Stimulated activated CD4-positive, alpha-beta T cell treated with anti-CD3 and anti-CD28 coated beads, Interleukin-12 subunit alpha, Interleukin-12 subunit beta, amount 100 ng/mL, for 4 hours (primary cell): Measurements from ENCODE around the gene MDP1.

Experiments
- DNase-seq: peaks from one replicate; pipeline ENCODE4 v3.0.0-alpha.2; 2020

The MDP1 gene

GRCh38 chr14:24215495-24216344 lies at the start of gene MDP1:
Gene MDP1, minus strand, starts transcription at chr14:24216066. Its CDS starts 111 bp downstream, at chr14:24215955.
- peak; percentile 77 for DNase-seq

DNA sequence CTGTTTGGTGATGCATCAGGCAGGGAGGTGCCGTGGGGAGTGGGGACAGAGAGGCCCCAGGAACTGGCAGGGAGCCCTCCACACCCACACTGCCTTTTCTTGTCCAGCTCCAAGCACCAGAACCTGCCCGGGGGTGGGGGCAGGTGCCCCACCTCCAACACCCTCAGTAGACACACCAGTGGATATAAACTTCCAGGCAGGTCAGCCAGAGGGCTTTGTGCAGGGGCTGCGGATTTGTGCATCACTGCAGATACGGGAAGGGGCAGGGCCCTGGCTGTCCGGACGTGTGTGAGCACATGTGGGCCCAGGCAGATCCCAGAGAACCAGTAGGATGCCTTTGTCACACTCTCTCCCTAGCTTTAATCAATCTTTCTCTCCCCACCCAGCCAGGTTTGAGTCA lies 48.4 kb upstream of the MDP1 start:
- no peak for DNase-seq

GRCh38 chr14:24263848-24264247 lies 48.0 kb upstream of the MDP1 start:
- no peak for DNase-seq

DNA sequence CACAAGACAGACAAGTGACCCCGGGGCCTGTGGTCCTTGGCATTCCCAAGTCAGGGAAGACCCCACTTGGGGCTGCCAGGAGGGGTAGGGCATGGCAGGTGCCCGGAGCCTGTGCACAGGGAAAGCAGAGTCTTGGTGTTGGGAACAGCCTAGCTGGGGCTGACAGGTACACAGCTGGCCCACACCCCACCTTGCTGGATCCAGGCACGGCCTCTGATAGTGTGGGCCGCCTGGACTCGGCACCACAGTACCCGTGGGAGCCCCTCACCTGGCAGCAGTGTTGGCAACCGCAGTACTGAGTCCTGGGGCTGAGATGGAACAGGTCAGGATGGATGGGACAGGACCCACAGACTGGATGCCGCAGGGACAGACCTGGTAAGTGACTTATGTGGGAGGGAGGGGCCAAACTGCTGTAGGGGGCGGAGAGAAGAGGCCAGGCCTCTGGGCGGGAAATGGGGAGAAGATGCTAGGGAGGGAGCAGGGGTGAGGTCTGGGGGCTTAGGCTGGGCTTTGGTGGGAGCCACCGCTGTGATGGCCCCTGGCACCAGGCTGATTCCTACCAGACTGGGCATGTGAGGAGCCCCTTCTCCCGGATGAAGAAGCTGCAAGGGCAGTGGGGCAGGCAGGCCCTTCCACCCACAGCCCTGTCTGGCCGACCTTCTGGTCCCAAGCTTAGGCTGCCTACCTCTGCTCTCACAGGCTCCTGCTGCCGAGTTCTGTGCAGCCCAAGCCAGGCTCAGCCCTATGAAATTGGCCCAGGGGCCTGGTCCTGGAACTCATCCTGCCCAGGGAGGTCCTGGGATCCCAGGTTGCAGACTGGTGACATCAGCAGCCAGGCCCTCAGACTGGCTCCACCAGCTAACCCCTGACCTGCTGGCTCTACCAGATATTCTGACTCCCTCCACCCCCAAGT lies 47.2 kb upstream of the MDP1 start, which contains the start of gene TGM1:
Gene TGM1 (minus strand): TSS at position 357 of the 913 bp plus-strand sequence. CDS start 825 bp downstream, outside the sequence.
- DNase-seq, result no peak

DNA sequence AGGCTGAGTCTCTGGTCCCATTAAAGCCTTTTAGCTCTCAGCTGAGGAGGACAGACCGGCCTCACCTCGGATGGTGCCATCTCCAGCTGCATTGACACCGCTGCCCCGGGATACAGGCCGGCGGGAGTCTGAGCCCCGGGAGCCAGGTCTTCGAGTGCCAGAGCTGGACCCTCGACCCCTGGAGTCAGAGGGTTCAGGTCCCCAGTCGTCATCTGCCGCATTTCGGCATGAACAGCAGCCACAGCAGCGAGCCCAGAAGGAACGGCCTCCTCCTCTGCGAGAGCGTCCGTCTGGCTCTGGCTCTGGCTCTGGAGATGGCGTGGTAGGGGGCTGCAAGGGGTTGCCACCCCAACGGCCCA lies 46.1 kb upstream of the MDP1 start:
- DNase-seq, result no peak

DNA sequence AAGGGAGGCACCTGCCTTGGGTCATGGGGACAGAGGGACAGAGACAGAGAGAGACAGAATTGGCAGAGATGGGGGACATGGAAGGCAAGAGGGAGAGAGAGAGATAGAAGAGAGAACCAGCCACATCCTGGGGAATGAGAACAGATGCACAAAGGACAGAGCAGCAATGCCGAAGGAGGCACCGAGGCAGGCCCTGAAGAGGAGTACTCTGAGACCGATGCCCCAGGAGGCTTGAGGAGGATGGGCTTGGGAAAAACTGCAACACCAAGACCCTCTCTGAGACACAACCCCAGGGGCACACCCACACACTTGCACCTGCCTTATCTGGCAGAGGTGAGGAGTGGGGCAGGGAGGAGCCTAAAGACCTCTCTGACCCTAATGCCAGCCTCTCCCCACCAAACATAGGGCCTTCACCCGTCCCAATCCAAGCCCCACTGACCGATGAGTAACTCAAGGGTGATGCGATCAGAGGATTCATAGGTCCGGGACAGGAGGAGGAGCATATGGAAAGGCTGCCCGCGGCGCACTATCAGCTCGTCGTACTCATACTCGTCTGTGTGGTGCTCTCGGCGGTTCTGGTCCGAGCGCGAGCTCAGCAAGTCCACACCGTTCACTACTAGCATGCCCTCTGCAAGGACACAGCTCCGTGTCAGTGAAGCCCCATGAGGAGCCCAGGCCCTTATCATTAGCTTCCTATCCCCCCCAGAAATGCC lies 45.5 kb upstream of the MDP1 start:
- no peak for DNase-seq

DNA sequence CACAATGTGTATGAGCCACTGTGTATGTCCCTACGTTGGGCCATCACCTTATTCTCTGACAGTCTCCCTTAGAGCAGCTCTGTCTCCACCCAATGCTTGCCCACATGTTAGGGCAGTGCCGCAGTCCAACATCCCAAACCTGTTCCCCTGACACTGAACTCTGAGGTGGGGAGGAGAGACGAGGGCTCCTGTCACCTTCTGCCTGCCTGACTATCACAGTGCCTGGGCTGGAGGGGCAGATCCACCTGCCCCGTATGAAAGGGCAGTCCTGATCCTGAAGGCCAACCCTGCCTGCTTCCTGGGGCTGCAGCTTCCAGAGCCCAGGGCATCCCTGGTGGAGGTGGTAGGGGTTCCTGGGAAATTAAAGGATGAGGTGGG lies 44.9 kb upstream of the MDP1 start:
- DNase-seq, result no peak

DNA sequence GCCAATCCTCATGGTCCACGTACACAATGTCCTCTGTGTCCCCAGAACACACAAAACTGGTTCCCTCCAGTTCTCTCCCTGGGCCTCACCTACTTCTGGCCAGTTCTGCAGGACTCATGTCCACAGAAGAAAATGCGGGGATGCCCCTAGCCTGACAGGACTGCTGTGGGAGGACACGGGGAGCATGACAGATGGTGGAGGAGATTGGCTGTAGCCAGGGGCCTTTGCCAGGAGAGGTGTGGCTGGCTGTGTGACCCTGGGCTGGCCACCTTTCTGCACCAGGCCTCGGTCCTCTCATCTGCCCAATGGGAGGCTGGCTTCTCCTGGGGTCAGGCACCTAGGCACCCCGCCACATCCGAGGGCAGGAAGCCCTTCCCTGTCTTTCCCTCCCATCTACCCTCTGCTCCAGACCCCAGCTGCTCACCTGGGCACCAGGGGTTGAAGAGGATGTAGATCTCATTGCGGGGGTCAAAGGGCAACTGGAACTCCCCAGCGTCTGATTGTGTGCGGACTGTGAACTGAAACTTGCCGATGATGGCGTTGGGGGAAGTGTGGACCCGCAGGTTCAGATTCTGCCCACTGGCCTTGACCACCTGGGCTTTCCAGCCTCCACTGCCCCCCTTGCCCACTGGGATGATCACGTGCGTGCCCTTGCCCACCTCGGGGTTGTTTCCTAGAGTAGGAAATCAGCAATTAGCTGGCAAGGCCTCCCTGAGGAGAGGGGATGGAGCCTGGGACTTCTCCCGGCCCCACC lies 44.3 kb upstream of the MDP1 start:
- DNase-seq, result no peak

- DNase-seq, result no peak
These were observed 43.6 kb upstream of the MDP1 start for GRCh38 chr14:24259282-24260025.

DNA sequence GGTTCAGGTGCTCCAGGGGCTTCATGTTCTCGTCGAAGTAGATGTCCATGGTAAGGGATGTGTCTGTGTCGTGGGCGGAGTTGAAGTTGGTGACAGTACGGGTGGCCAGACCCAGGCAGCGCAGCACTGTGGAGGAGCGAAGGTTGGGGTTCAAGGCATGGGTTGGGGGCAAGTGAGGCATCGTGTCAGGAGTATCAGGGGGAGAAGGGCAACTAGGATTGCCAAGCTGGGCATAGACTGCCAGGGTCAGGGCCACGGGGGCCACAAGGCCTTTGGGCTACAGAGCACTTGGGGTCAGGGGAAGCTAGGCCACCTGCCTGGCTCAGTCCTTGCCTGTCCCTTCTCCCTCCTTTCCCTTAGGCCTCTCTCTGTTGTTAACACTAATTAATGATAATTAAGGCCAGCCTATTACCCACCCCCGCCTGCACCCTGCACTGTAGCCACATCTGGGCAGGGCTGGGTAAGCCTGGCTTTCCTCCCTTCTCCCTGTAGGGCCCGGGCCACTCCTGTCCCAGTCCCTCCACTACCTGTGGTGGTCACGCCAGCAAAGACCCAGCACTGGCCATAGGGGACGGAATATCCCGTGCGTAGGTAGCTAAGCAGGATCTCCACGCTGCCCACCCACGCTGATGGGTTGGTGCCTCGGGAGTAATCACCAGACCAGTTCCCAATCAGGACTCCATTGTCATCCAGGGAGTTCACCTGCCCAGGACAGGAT lies 42.8 kb upstream of the MDP1 start:
- no peak for DNase-seq

DNA sequence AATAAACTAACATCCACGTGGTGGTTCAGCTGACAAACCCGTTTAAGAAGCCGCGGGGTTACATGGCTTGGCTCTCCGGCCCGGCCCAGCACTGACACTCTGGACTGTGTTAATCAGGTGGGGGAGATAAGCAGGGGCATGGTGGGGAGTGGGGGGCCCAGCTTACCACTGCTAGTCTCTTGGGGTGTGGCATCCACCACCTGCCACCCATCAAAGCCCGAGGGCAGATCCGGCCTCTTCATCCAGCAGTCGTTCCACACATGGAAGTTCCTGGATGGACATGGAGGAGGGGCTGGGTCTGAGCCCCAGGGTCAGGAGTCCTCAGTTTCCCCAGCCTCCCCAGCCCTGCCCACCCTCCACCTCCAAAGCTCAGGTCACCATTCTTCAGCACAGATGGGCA lies 42.3 kb upstream of the MDP1 start:
- no peak for DNase-seq

- DNase-seq, result no peak
These were observed 41.1 kb upstream of the MDP1 start for GRCh38 chr14:24256960-24257359.

GRCh38 chr14:24255931-24256711 lies 40.3 kb upstream of the MDP1 start:
- no peak for DNase-seq

DNA sequence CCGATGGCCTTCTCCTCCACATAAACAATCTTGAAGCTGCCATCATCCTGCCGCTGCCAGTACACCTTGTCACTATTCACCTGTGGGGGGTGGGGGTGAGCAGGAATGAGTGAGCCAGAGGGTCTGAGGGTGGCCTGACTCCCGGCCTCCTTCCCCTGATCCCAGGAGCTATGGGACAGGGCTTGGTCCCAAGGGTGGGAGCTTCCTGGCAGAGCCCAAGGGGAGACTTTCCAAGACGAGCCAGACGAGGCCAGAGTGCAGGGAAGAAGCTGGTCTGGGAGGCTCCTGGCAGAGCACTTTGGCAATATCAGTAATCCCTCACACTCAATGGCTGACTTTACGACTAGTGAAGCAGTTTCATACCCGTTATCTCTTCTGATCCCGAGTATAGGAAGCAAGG lies 39.6 kb upstream of the MDP1 start:
- DNase-seq, result no peak

GRCh38 chr14:24254630-24255392 lies 38.9 kb upstream of the MDP1 start:
- DNase-seq, result no peak

GRCh38 chr14:24253936-24254335 lies 38.1 kb upstream of the MDP1 start:
- no peak for DNase-seq

DNA sequence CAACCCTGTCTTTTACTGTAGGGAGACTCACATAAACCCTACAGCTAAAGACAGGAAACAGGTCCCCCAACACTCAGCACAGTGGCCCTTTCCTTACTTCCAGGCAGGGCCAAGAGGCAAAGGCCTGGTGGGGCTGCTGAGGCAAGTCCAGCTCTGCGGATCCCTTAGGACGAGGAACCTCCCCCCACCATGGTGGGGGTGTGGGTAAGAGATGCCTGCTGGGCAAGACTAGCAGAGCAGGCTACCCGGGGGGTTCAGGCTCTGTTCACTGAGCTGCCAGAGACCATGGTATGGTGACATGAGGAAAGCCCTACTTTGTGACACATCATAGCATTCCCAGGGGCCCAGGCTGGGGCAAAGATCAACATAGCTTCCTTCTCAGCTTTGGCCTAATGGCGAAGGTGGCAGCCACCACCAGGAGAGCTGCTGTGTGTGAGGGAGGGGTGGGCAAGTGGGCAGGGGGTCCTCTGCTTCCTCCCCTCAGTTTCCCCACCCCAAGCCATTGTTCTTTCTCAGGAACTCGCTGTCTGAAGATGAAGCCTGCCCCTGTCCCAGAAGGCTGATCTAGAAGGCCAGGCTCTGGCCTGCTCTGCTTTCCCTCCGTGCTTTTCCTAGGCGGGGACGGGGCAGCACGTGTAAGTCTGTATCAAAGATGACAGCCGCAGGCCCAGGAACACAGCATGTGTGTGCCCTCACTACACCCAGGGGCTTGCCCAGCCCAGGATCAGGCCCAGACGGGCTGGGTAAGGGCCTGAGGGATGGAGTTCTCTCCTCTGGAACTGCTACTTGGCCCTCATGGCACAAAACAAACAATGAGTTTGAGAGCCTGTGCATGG lies 36.6 kb upstream of the MDP1 start:
- no peak for DNase-seq

DNA sequence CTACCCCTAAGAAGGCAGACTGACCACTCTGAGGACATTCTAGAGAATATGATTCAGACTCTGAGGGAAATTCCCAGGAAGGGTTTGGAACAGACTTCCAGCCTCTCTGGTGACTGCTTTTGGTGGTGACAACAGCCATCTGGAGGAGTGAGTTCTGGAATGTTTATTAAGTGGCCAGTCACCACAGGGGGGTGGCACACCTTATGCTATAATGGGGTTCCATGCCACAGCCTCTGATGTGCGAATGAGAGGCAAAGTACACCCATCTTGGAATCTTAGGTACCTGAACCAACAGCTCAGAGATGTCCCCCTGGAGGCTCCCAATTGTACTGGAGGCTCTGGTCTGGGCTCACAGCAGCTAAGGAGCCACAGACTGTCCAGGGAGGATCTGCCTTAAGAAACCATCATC lies 36.0 kb upstream of the MDP1 start:
- no peak for DNase-seq
